HUES48 (cell line): ENCODE measurements around the gene PPP1R12B.
"Not testable (repeated sequence)": the region's sequence is repeated elsewhere in the genome, so short reads cannot be mapped to it uniquely, and the experiment has no call there.

Experiments used
- H3K27ac ChIP-seq: one replicate; pipeline ENCODE4 v1.7.0; 2013; ENCODE audit warnings: low read depth, low read length, inconsistent platforms
- H3K27me3 ChIP-seq: 2 replicates; pipeline ENCODE4 v1.6.1; 2013; ENCODE audit warnings: mild to moderate bottlenecking, low read length; ENCODE audit not compliant: control insufficient read depth, insufficient read depth
- H3K36me3 ChIP-seq: 2 replicates; pipeline ENCODE4 v1.6.1; 2013; ENCODE audit warnings: low read length; ENCODE audit not compliant: control insufficient read depth, insufficient read depth
- H3K4me1 ChIP-seq: 2 replicates; pipeline ENCODE4 v1.6.1; 2013; ENCODE audit warnings: mild to moderate bottlenecking, low read length; ENCODE audit not compliant: control insufficient read depth, insufficient read depth
- H3K4me3 ChIP-seq: 2 replicates; pipeline ENCODE4 v1.5.1; 2013; ENCODE audit warnings: mild to moderate bottlenecking, low read depth, low read length
- H3K9ac ChIP-seq: 2 replicates; pipeline ENCODE4 v1.6.1; 2013; ENCODE audit warnings: mild to moderate bottlenecking, low read depth, low read length, moderate library complexity
- H3K9me3 ChIP-seq: 2 replicates; pipeline ENCODE4 v1.6.1; 2013; ENCODE audit warnings: low read length; ENCODE audit not compliant: control insufficient read depth, insufficient read depth

The PPP1R12B gene

GRCh38 chr1:202469123-202469522, 120.6 kb downstream of the PPP1R12B start:
- not testable (repeated sequence) for H3K36me3 ChIP-seq, H3K27ac ChIP-seq, H3K9me3 ChIP-seq, H3K27me3 ChIP-seq, H3K4me3 ChIP-seq, H3K9ac ChIP-seq
- H3K4me1 ChIP-seq: peaks cover 10% of the 10 kb centered on the region

DNA sequence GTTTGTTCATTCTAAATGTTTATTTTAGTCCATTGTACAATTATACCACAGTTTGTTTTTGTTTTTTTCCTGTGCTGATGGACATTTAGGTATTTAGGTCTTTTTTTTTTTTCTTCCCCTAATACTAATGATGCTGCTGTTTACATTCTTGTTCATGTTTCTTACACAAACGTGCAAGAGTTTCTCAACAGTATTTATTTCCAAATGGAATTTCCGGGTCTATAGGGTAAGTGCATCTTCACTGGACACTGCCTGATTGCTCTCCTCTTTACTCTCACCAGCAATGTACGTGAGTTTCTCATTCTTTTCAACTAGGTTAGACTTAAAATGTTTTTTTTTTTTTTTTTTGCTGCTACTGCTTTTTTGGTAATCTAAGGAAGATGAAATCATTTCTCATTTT, 122.7 kb downstream of the PPP1R12B start:
- Histone ChIP-seq H3K4me3 (no peak overlapping the region), H3K9ac (no peak overlapping the region), H3K4me1 (peaks cover 13% of the 10 kb centered on the region), H3K9me3 (no peaks in the 10 kb centered on the region), H3K27ac (no peak overlapping the region), H3K36me3 (no peaks in the 10 kb centered on the region), H3K27me3 (no peaks in the 10 kb centered on the region)

DNA sequence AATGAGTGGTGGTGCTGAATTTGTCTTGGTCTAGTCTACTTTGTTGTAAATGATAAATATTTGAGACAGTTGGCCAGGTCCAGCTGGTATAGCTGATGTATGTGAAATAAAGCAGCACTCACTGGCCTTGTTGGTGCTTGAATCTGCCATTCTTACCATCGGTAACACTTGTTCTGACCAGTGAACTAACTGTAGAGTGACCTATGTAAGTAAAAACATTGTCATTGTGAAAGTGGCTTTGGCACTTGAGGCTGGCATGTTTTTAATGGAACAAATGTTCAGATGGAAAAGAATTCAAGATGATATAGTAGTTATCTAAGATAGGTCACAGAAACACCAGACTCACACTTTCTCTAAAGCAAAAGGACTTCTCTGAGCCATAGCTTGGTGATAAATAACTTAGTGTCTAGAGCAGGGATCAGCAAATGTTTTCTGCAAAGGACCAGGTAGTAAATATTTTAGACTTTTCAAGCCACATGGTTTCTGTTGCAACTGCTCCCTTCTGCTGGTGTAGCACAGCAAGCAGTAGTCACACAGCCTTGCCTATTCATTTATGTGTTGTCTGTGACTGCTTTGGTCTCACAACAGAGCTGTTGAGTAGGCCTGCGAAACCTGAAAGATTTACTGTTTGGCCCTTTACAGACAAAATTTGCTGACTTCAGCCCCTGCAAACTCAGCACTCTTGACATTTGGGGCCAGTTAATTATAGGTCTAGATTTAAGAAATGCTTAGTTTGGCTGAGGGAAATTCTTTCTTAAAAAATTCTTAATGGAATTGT, 124.0 kb downstream of the PPP1R12B start:
- H3K27me3 ChIP-seq, H3K4me1 ChIP-seq, H3K36me3 ChIP-seq, H3K4me3 ChIP-seq, H3K9ac ChIP-seq, H3K9me3 ChIP-seq, H3K27ac ChIP-seq: not testable (repeated sequence)

DNA sequence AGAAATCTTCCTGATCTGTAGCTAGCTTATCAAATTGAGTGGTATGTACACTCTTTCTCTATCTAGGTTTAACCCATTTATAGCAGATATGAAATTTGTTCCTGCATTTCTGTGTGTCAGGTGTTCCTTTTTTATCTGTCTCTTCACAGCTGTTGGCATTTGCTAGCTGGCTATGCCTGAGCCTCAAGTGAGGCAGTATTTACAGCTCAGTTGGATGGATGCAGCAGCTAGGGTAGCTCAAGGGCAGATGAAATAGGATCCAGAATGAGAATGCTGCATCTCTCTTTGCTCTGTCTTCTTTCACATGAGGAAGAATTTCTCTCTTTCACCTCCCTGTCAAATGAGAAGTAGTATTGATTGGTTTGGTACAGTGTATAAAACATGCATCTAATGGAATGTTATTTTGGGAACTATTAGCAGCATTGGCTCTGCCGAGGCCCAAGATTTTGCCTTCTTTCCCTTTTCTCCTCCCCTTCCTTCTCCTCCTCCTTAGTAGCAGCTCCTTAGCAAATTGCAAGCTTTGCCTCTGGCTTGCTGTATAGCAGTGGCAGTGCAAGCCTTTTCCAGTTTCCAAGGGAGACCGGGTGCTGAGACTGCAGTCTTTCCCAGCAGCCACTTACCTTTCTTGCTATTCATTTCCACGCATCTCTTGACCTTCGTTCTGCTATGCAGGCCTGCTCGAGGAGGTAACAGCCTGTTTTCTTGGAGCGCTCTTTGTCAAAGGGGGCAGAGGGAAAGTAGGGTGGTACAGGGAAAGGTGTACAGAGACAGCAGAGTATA, 125.0 kb downstream of the PPP1R12B start:
- not testable (repeated sequence) for H3K27ac ChIP-seq, H3K9ac ChIP-seq

DNA sequence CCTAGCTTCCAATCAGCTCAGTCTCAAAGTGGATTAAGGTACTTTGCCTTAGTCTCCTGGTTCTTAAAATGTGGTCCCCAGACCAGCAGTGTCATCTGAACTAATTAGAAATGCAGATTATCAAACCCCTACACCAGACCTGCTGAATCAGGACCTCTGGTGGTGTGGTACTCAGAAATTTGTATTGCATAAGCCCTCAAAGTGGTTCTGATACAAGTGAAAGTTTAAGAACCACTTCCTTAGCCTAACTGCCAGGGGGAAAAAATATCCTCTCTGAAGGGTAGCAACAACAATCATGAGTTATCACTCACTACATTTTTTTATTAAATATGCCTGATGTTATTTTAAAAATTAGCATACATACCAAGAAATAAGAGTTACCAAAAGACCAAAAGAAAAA, 131.2 kb downstream of the PPP1R12B start:
- not testable (repeated sequence) for H3K4me3 ChIP-seq, H3K27ac ChIP-seq, H3K27me3 ChIP-seq, H3K36me3 ChIP-seq, H3K9me3 ChIP-seq, H3K9ac ChIP-seq
- peaks cover 17% of the 10 kb centered on the region for H3K4me1 ChIP-seq

More for the DNA sequence above, 125.0 kb downstream of the PPP1R12B start:
- not testable (repeated sequence) for H3K9me3 ChIP-seq, H3K4me3 ChIP-seq, H3K36me3 ChIP-seq, H3K27me3 ChIP-seq, H3K4me1 ChIP-seq

DNA sequence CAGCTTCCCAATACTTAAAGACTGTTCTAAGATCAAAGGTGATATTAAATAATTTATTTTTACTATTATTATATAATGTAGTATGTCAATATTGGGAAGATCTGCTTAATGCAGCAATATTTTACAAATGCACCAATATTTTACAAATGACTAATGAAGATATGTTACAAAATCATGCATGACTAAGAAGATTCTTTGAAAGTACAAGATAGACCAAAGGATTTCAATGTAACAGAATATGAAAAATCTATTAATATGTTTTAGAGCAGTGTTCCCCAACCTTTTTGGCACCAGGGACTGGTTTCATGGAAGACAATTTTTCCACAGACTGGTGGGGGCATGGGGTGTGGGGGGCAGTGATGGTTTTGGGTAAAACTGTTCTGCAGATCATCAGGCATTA, 132.1 kb downstream of the PPP1R12B start:
- H3K27ac ChIP-seq, H3K27me3 ChIP-seq, H3K9ac ChIP-seq, H3K9me3 ChIP-seq, H3K4me3 ChIP-seq, H3K36me3 ChIP-seq: not testable (repeated sequence)
- peaks cover 11% of the 10 kb centered on the region for H3K4me1 ChIP-seq

- H3K4me3 ChIP-seq, H3K27me3 ChIP-seq, H3K9ac ChIP-seq, H3K36me3 ChIP-seq, H3K9me3 ChIP-seq: not testable (repeated sequence)
- Histone ChIP-seq H3K27ac (peak overlapping the region; percentile 12), H3K4me1 (peaks cover 11% of the 10 kb centered on the region)
Observed at GRCh38 chr1:202483362-202483761, 134.9 kb downstream of the PPP1R12B start.

GRCh38 chr1:202484032-202484431, 135.5 kb downstream of the PPP1R12B start:
- not testable (repeated sequence) for H3K9me3 ChIP-seq, H3K27ac ChIP-seq, H3K9ac ChIP-seq, H3K27me3 ChIP-seq, H3K36me3 ChIP-seq, H3K4me3 ChIP-seq
- H3K4me1 ChIP-seq: peaks cover 11% of the 10 kb centered on the region

DNA sequence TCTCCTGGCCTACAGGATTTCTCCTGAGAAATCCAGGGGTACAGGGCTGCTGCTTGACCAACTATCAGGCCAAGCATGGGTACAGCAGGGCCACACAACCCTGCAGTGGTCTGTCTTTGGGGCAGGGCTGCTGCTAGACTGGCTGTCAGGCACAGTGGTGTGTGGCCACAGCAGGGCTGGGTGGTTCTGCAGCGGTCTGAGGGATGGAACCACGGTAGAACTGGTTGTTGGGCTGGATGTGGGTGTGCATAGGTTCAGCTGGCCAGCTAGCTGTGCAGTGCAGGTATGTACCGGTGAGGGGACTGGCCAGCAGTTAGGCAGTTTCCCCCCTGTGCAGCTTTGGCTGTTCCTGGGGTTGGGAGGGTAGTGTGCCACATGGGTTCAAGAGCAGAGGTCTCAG, 136.3 kb downstream of the PPP1R12B start:
- H3K4me1 ChIP-seq: peaks cover 11% of the 10 kb centered on the region
- H3K9ac ChIP-seq, H3K9me3 ChIP-seq, H3K27ac ChIP-seq, H3K27me3 ChIP-seq, H3K36me3 ChIP-seq, H3K4me3 ChIP-seq: not testable (repeated sequence)

- not testable (repeated sequence) for H3K9ac ChIP-seq, H3K4me1 ChIP-seq, H3K36me3 ChIP-seq, H3K27ac ChIP-seq, H3K4me3 ChIP-seq, H3K9me3 ChIP-seq, H3K27me3 ChIP-seq
Observed at GRCh38 chr1:202488178-202488649, 139.7 kb downstream of the PPP1R12B start.

DNA sequence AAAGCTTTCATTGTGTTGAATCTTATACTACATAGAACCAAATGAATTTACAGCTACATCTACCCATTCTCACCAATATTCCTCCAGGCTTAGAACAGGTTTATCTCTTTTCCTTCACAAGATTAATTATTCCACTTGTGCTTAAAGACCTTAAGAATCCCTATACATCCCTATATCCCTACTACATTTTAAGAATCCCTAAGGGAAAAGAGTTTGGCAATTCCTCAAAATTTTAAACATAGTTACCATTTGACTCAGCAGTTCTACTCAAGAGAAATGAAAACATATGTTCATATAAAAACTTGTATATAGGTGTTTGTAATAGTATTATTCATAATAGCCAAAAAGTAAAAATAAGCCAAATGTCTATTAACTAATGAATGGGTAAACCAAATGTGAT, 140.6 kb downstream of the PPP1R12B start:
- H3K4me3 ChIP-seq, H3K9ac ChIP-seq, H3K27me3 ChIP-seq, H3K36me3 ChIP-seq, H3K27ac ChIP-seq, H3K4me1 ChIP-seq, H3K9me3 ChIP-seq: not testable (repeated sequence)
